ENCODE measurements around the gene BOC. TPM values are rescaled to one million over a fixed set of nuclear protein-coding genes. Genes with fewer than 3 reads are reported as not detected.

BOC gene
- total and polyA plus RNA-seq, 2 donors (not counting 3 experiments of a cell fraction or from before 2014, with no cell fraction given): 0.07 TPM; not detected in 1

DNA sequence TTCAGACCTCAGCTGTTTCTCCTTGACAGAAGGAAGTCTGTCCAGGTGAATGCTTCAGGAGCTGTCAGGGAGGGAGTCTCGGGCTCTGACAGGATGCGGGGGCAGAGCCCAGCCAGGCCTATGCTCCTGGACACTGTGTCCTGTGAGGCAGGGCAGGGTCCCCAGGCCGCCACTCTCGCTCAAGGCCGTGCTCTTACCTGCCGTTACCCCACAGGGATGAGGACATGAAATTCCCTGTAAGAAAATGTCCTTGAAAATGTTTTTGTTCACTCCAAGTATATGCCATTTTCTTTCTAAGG lies 63.9 kb downstream of the BOC start:
- no peak for FAIRE-seq
- peaks cover 0 to 3% of the 10 kb centered on the region in 2 experiments for H3K27me3 ChIP-seq (ENCODE audit: control insufficient read depth in 2 of 2, insufficient read depth in 2 of 2, low read length in 2 of 2)
- H3K36me3 ChIP-seq (ENCODE audit: control insufficient read depth in 2 of 2, extremely low read depth in 1 of 2, insufficient read depth in 2 of 2, low read length in 2 of 2): no peaks in the 10 kb centered on the region
- H3K4me2 ChIP-seq (ENCODE audit: insufficient read depth, low read length): no peak overlapping the region
- ChIA-PET CTCF (interaction anchor here (2.8 kb wide), 1 partner anchor 13 kb away, joined by 9 read pairs; no protein-coding TSS in a partner anchor), POLR2A (no interaction called here)
- no peak overlapping the region for H3K4me3 ChIP-seq (replicated peaks in 1 of 3; ENCODE audit: insufficient read depth in 1 of 3, low read depth in 1 of 3, low read length in 3 of 3)
- no peak for DNase-seq (ENCODE audit: low read depth, low spot score)
- H3K9me1 ChIP-seq (replicated peaks; ENCODE audit: control insufficient read depth, extremely low read depth, insufficient read depth, low read length): no peaks in the 10 kb centered on the region
- no peaks in the 10 kb centered on the region for H4K20me1 ChIP-seq (replicated peaks; ENCODE audit: control insufficient read depth, extremely low read depth, insufficient read depth, low read length)
- H3K27ac ChIP-seq (ENCODE audit: insufficient read depth, low read depth, low read length): no peak overlapping the region
- no peak for TF ChIP-seq FOS (IDR thresholded peaks at IDR 0.05; ENCODE audit: borderline replicate concordance, insufficient read depth, low read length)
- no peak for TF ChIP-seq POLR2A (IDR thresholded peaks at IDR 0.05; ENCODE audit: low read depth, low read length)
- TF ChIP-seq GATA2 (IDR thresholded peaks at IDR 0.05; ENCODE audit: insufficient read depth, insufficient read length, low read depth, low read length): no peak
- no peak for TF ChIP-seq POLR2AphosphoS5 (IDR thresholded peaks at IDR 0.05; ENCODE audit: insufficient read depth, low read depth, low read length)
- TF ChIP-seq, protein P1, sequence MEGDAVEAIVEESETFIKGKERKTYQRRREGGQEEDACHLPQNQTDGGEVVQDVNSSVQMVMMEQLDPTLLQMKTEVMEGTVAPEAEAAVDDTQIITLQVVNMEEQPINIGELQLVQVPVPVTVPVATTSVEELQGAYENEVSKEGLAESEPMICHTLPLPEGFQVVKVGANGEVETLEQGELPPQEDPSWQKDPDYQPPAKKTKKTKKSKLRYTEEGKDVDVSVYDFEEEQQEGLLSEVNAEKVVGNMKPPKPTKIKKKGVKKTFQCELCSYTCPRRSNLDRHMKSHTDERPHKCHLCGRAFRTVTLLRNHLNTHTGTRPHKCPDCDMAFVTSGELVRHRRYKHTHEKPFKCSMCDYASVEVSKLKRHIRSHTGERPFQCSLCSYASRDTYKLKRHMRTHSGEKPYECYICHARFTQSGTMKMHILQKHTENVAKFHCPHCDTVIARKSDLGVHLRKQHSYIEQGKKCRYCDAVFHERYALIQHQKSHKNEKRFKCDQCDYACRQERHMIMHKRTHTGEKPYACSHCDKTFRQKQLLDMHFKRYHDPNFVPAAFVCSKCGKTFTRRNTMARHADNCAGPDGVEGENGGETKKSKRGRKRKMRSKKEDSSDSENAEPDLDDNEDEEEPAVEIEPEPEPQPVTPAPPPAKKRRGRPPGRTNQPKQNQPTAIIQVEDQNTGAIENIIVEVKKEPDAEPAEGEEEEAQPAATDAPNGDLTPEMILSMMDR (IDR thresholded peaks at IDR 0.05; ENCODE audit: extremely low read depth in 1 of 2, insufficient read depth in 1 of 2, low read depth in 1 of 2, low read length in 2 of 2): no peak
- no peak for TF ChIP-seq JUN (IDR thresholded peaks at IDR 0.05; ENCODE audit: borderline replicate concordance, insufficient read depth, insufficient read length, low read depth)
- TF ChIP-seq MYC (IDR thresholded peaks at IDR 0.05; ENCODE audit: low read depth, low read length): no peak
- TF ChIP-seq EZH2 (IDR thresholded peaks at IDR 0.05; ENCODE audit: borderline replicate concordance, low read depth, low read length, severe bottlenecking): no peak
- TF ChIP-seq, protein P2, sequence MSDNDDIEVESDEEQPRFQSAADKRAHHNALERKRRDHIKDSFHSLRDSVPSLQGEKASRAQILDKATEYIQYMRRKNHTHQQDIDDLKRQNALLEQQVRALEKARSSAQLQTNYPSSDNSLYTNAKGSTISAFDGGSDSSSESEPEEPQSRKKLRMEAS (IDR thresholded peaks at IDR 0.05; ENCODE audit: insufficient read depth, insufficient read length): no peak
- H3K79me2 ChIP-seq (ENCODE audit: control insufficient read depth, insufficient read depth, low read length): no peaks in the 10 kb centered on the region
- dilution Hi-C loops (cut with MboI; ENCODE audit: extremely low pct_ligation_motif_present, low sequenced_read_pairs): no loop called here
- intact Hi-C loops (cut with micrococcal nuclease): no loop called here
- no peak overlapping the region for H3K9ac ChIP-seq (replicated peaks; ENCODE audit: extremely low read depth, insufficient read depth, low read length)
- no peaks in the 10 kb centered on the region for H3K9me3 ChIP-seq (replicated peaks; ENCODE audit: control insufficient read depth, insufficient read depth, low read length)
- H3K4me1 ChIP-seq (ENCODE audit: control insufficient read depth, extremely low read depth, insufficient read depth, low read length): peaks cover 5% of the 10 kb centered on the region
- no TSS peak for BruUV-seq (replicated peaks)
- H2AFZ ChIP-seq (ENCODE audit: low read depth, low read length): no peak overlapping the region

Data from endothelial cell of umbilical vein (primary cell).